Measurements from ENCODE around the gene ATP6V0B. TPM values are rescaled to one million over a fixed set of nuclear protein-coding genes. Genes with fewer than 3 reads are reported as not detected.

ATP6V0B gene
- total RNA-seq, 2 experiments from 2014 or later, result 116 to 117 TPM

GRCh38 chr1:43979528-43980254 is 4.9 kb downstream of the ATP6V0B start:
- ChIA-PET CTCF (no interaction called here), POLR2A (no interaction called here)
- Mint-ChIP-seq H3K36me3 (ENCODE audit: low read depth) (peaks cover 25% of the 10 kb centered on the region), H3K9me3 (ENCODE audit: insufficient read depth) (no peaks in the 10 kb centered on the region), H3K27ac (peak overlapping the region; percentile 88), H3K27me3 (ENCODE audit: low read depth) (no peaks in the 10 kb centered on the region), H3K4me3 (peak overlapping the region; percentile 83), H3K4me1 (ENCODE audit: low read depth) (peaks cover 41% of the 10 kb centered on the region)
- DNase-seq (peak; percentile 44), ATAC-seq (peak; percentile 19)

GRCh38 chr1:43980255-43981134 is 5.7 kb downstream of the ATP6V0B start:
- Mint-ChIP-seq H3K36me3 (ENCODE audit: low read depth) (peaks cover 25% of the 10 kb centered on the region), H3K4me1 (ENCODE audit: low read depth) (peaks cover 41% of the 10 kb centered on the region), H3K27ac (peak overlapping the region; percentile 88), H3K27me3 (ENCODE audit: low read depth) (no peaks in the 10 kb centered on the region), H3K9me3 (ENCODE audit: insufficient read depth) (no peaks in the 10 kb centered on the region), H3K4me3 (peak overlapping the region; percentile 83)
- ChIA-PET POLR2A (no interaction called here), CTCF (no interaction called here)
- ATAC-seq (no peak), DNase-seq (no peak)

GRCh38 chr1:43981135-43981491 is 6.4 kb downstream of the ATP6V0B start:
- Mint-ChIP-seq H3K9me3 (ENCODE audit: insufficient read depth) (no peaks in the 10 kb centered on the region), H3K4me1 (ENCODE audit: low read depth) (peaks cover 36% of the 10 kb centered on the region), H3K4me3 (no peak overlapping the region)

GRCh38 chr1:43981636-43982035 is 6.9 kb downstream of the ATP6V0B start:
- Mint-ChIP-seq H3K4me3 (no peak overlapping the region), H3K27ac (no peak overlapping the region), H3K9me3 (ENCODE audit: insufficient read depth) (no peaks in the 10 kb centered on the region), H3K27me3 (ENCODE audit: low read depth) (no peaks in the 10 kb centered on the region), H3K36me3 (ENCODE audit: low read depth) (peaks cover 18% of the 10 kb centered on the region), H3K4me1 (ENCODE audit: low read depth) (peaks cover 31% of the 10 kb centered on the region)
- CTCF ChIA-PET, result no interaction called here
- POLR2A ChIA-PET, result no interaction called here
- ATAC-seq (no peak), DNase-seq (no peak)

More at GRCh38 chr1:43981135-43981491, 6.4 kb downstream of the ATP6V0B start:
- ATAC-seq (no peak), DNase-seq (no peak)
- no peak overlapping the region for H3K27ac Mint-ChIP-seq
- ChIA-PET POLR2A (no interaction called here), CTCF (no interaction called here)
- H3K36me3 Mint-ChIP-seq (ENCODE audit: low read depth), result peaks cover 22% of the 10 kb centered on the region
- no peaks in the 10 kb centered on the region for H3K27me3 Mint-ChIP-seq (ENCODE audit: low read depth)

GRCh38 chr1:43982241-43982640 is 7.5 kb downstream of the ATP6V0B start:
- ChIA-PET POLR2A (no interaction called here), CTCF (no interaction called here)
- Mint-ChIP-seq H3K4me1 (ENCODE audit: low read depth) (peaks cover 25% of the 10 kb centered on the region), H3K9me3 (ENCODE audit: insufficient read depth) (no peaks in the 10 kb centered on the region), H3K27me3 (ENCODE audit: low read depth) (no peaks in the 10 kb centered on the region), H3K36me3 (ENCODE audit: low read depth) (peaks cover 12% of the 10 kb centered on the region), H3K27ac (no peak overlapping the region), H3K4me3 (no peak overlapping the region)
- ATAC-seq (no peak), DNase-seq (no peak)

GRCh38 chr1:43982808-43983207 is 8.0 kb downstream of the ATP6V0B start:
- H3K4me1 Mint-ChIP-seq (ENCODE audit: low read depth), result peaks cover 19% of the 10 kb centered on the region
- H3K27me3 Mint-ChIP-seq (ENCODE audit: low read depth), result no peaks in the 10 kb centered on the region
- CTCF ChIA-PET, result no interaction called here
- DNase-seq, result no peak
- no peak overlapping the region for H3K4me3 Mint-ChIP-seq
- H3K36me3 Mint-ChIP-seq (ENCODE audit: low read depth), result peaks cover 6% of the 10 kb centered on the region
- H3K27ac Mint-ChIP-seq, result no peak overlapping the region
- POLR2A ChIA-PET, result no interaction called here
- no peaks in the 10 kb centered on the region for H3K9me3 Mint-ChIP-seq (ENCODE audit: insufficient read depth)
- no peak for ATAC-seq

GRCh38 chr1:43983253-43983899 is 8.6 kb downstream of the ATP6V0B start:
- no peak overlapping the region for H3K27ac Mint-ChIP-seq

GRCh38 chr1:43984855-43985254 is 10.1 kb downstream of the ATP6V0B start:
- DNase-seq (no peak), ATAC-seq (no peak)
- ChIA-PET POLR2A (no interaction called here), CTCF (no interaction called here)
- Mint-ChIP-seq H3K27ac (no peak overlapping the region), H3K27me3 (ENCODE audit: low read depth) (no peaks in the 10 kb centered on the region), H3K36me3 (ENCODE audit: low read depth) (peaks cover under 1% of the 10 kb centered on the region), H3K4me1 (ENCODE audit: low read depth) (peaks cover 9% of the 10 kb centered on the region), H3K4me3 (no peak overlapping the region), H3K9me3 (ENCODE audit: insufficient read depth) (no peaks in the 10 kb centered on the region)

More at GRCh38 chr1:43983253-43983899, 8.6 kb downstream of the ATP6V0B start:
- Mint-ChIP-seq H3K27me3 (ENCODE audit: low read depth) (no peaks in the 10 kb centered on the region), H3K4me3 (no peak overlapping the region), H3K9me3 (ENCODE audit: insufficient read depth) (no peaks in the 10 kb centered on the region), H3K36me3 (ENCODE audit: low read depth) (peaks cover 2% of the 10 kb centered on the region), H3K4me1 (ENCODE audit: low read depth) (peaks cover 15% of the 10 kb centered on the region)
- ChIA-PET POLR2A (no interaction called here), CTCF (no interaction called here)
- ATAC-seq, result no peak
- DNase-seq, result no peak

- Mint-ChIP-seq H3K4me1 (ENCODE audit: low read depth) (peaks cover 4% of the 10 kb centered on the region), H3K36me3 (ENCODE audit: low read depth) (no peaks in the 10 kb centered on the region), H3K27me3 (ENCODE audit: low read depth) (no peaks in the 10 kb centered on the region), H3K4me3 (no peak overlapping the region), H3K9me3 (ENCODE audit: insufficient read depth) (no peaks in the 10 kb centered on the region), H3K27ac (no peak overlapping the region)
- no peak for DNase-seq
- ChIA-PET POLR2A (no interaction called here), CTCF (no interaction called here)
- ATAC-seq, result no peak
Measured at GRCh38 chr1:43985984-43986595, 11.3 kb downstream of the ATP6V0B start.

- POLR2A ChIA-PET, result no interaction called here
- no peaks in the 10 kb centered on the region for H3K36me3 Mint-ChIP-seq (ENCODE audit: low read depth)
- no peak for DNase-seq
- no peaks in the 10 kb centered on the region for H3K27me3 Mint-ChIP-seq (ENCODE audit: low read depth)
- no peak overlapping the region for H3K4me3 Mint-ChIP-seq
- no peak overlapping the region for H3K27ac Mint-ChIP-seq
- no peaks in the 10 kb centered on the region for H3K9me3 Mint-ChIP-seq (ENCODE audit: insufficient read depth)
- CTCF ChIA-PET, result no interaction called here
- H3K4me1 Mint-ChIP-seq (ENCODE audit: low read depth), result peaks cover 10% of the 10 kb centered on the region
- no peak for ATAC-seq
Measured at GRCh38 chr1:43986712-43987111, 12.0 kb downstream of the ATP6V0B start.

GRCh38 chr1:43987159-43987902 is 12.6 kb downstream of the ATP6V0B start:
- ChIA-PET POLR2A (interaction anchor here (1.8 kb wide), 1 partner anchor 12 kb away, joined by 6 read pairs; no protein-coding TSS in a partner anchor), CTCF (interaction anchor here (1.0 kb wide), 1 partner anchor 49 kb away, joined by 4 read pairs; no protein-coding TSS in a partner anchor)
- DNase-seq (no peak), ATAC-seq (no peak)
- Mint-ChIP-seq H3K27me3 (ENCODE audit: low read depth) (no peaks in the 10 kb centered on the region), H3K9me3 (ENCODE audit: insufficient read depth) (no peaks in the 10 kb centered on the region), H3K4me1 (ENCODE audit: low read depth) (peaks cover 15% of the 10 kb centered on the region), H3K36me3 (ENCODE audit: low read depth) (no peaks in the 10 kb centered on the region), H3K27ac (no peak overlapping the region), H3K4me3 (no peak overlapping the region)
